Left cardiac atrium (tissue), 4 donors: ENCODE measurements around the gene DCXR. TPM values are rescaled to one million over a fixed set of nuclear protein-coding genes. Genes with fewer than 3 reads are reported as not detected.

ENCODE experiments used
- ATAC-seq, 2 donors: fragments of 200-7000 bp; cut with Tn5 transposase; one replicate each; pipeline ENCODE4 v1.9.1; 2020; ENCODE audit warnings: mild to moderate bottlenecking in 2 of 2, moderate library complexity in 2 of 2
- DNase-seq: peaks from one replicate; pipeline ENCODE4 v3.0.0-alpha.2; 2020
- intact Hi-C, 2 donors: fragments of 100-400 bp; cut with DNase I; formaldehyde crosslinking; loops; one replicate each; pipeline versions ENCODE4 v1.14.1 to v1.15.1; 2022 to 2023
- total RNA-seq, 2 donors: library from RNA; stranded (reverse); fragmentation: NEBNext Ultra II Directional; extraction: Animal tissue kit (Norgen Biotek cat#: 25700); gene quantifications; one replicate each; pipeline ENCODE4 v1.2.1, GENCODE V29; 2021
- donor health status: DM: no; HTN: yes; CAD: no.
- donor health status: DM: no; HTN: yes; CAD: no; lungs with severe emphysema.
- donor health status: DM: yes; HTN: yes; CAD: no.
- donor health status: Dilated cardiomyopathy.

The DCXR gene
- total RNA-seq, 2 donors from 2014 or later, result 132 to 161 TPM

DNA sequence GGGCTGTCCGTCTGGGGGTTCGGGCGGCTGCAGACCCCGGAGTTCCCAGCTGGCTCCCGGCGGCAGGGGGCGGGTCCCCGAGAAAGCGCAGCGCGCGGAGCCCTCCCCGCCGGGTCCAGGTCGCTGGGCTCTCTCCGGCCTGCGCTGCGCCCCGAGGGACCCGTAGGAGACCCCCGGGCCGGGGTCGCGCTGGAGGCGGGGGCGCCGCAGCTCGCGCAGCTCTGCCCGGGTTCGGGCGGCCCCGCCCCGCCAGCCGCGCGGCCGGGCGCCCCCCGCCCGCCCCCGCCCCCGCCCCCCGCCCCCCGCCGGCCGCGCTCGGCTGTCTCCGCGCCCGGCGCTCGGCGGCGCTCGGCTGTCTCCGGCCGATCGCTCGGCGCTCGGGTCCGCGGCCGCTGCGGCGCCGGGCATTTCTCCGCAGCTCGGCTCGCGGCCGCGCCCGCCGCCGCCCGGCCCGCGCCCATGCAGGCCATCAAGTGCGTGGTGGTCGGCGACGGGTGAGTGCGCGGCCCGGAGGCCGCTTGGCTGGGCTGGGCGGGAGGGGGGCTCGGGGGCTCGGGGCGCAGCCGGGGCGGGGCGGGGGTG lies 6.1 kb downstream of the DCXR start, which contains the start of gene RAC3:
TSS of gene RAC3 (plus strand) at position 376 of the 582 bp plus-strand sequence. CDS start at position 460, 84 bp downstream.
- DNase-seq (no peak), ATAC-seq (peak; percentile 1 to 12)
- intact Hi-C loops, result loop anchor here in 1 of 2 donors (2.0 kb wide), 1 partner anchor 123 kb away; no protein-coding TSS in a partner anchor

DNA sequence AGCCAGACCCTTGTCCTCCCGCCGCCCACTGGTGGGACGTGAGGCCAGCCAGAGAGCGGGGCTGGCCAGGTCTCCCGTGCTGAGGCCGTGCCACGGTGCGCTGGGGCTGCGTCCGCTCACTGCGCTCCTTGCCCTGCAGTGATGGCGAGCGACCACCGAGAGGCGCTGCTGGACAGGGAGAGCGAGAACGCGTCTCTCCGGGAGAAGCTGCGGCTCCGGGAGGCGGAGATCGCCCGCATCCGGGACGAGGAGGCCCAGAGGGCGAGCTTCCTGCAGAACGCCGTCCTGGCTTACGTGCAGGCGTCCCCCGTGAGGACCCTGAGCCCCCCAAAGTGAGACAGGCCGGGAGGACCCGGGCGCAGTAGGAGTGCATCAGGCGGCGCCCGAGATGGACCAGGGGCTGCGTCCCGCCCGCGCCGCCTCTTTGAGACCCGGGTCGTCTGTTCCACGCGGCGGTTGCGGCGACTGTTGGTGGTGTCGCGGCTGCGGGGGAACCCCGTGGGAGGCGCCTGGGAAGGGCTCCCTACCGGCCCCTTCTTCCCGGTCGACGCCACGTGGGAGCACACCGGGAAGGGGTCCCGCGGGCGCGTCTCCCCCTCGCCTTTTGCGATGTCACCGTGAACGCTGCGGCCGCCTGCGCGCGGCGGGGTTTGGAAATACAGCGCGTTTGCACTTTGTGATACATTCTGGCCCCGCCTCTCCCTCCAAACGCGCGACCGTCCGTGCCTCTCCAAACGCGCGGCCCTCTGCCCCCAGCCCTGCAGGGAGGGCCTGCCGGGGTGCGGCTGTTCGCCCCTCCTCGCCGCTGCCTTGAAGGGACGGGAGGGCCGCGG lies 6.8 kb downstream of the DCXR start:
- peak; percentile 82 to 86 for ATAC-seq
- intact Hi-C loops, result loop anchor here (1.0 to 2.0 kb wide), 2 partner anchors 124 kb away; no protein-coding TSS in a partner anchor
- DNase-seq, result peak; percentile 87

DNA sequence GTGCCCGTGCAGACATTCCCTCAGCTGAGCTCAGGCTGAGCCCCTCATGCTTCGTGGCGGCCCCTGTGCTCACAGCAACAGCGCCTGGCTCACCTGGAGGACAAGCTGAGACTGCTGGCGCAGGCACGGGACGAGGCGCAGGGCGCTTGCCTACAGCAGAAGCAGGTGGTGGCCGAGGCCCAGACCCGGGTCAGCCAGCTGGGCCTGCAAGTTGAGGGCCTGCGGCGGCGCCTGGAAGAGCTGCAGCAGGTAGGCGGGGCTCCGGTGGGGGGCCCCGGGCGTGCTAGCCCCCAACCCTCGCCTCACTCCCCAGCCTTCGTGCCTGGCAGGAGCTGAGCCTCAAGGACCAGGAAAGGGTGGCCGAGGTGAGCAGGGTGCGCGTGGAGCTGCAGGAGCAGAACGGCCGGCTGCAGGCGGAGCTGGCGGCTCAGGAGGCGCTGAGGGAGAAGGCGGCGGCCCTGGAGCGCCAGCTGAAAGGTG lies 7.5 kb downstream of the DCXR start:
- ATAC-seq (peak; percentile 0 to 1), DNase-seq (no peak)
- intact Hi-C loops, result loop anchor here (1.0 to 2.0 kb wide), 2 partner anchors 124 to 125 kb away; no protein-coding TSS in a partner anchor

- ATAC-seq (no peak), DNase-seq (no peak)
- intact Hi-C loops, result no loop called here
Measured at GRCh38 chr17:82029391-82029790, 8.1 kb downstream of the DCXR start.

DNA sequence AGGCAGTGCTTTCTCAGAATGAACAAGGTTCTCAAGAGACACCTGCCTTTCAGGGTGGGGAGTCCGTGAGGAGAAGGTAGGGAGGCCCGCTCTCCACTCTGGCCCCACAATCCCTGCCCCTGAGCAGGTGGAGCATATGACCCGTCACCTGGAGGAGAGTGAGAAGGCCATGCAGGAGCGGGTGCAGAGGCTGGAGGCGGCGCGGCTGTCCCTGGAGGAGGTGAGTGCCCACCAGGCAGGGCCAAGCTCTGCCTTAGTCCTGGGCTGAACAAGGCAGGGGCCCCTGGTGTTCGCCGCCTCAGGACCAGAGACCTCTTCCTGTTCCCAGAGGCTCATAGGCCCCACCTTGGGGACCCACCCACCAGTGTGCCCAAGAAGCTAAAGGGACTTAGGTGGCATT lies 8.5 kb downstream of the DCXR start:
- no peak for DNase-seq
- intact Hi-C loops, result no loop called here
- no peak for ATAC-seq

DNA sequence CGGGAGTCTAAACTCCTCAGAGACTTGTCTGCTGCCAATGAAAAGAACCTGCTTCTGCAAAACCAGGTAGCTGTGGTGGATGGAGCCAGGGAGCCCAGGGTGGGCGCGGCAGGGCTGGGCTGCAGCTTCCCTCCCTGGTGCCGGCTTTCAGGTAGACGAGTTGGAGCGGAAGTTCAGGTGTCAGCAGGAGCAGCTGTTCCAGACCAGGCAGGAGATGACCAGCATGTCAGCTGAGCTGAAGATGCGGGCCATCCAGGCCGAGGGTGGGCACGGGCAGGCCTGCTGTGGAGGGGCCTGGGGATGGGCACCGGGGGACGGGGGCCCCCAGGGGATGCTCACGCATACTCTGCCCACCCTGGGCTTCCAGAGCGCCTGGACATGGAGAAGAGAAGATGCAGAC lies 9.3 kb downstream of the DCXR start:
- intact Hi-C loops, result no loop called here
- DNase-seq (no peak), ATAC-seq (no peak)

GRCh38 chr17:82025401-82026107 lies 11.9 kb downstream of the DCXR start:
- no peak for ATAC-seq
- intact Hi-C loops, result no loop called here
- no peak for DNase-seq

GRCh38 chr17:82024859-82025258 lies 12.6 kb downstream of the DCXR start:
- DNase-seq (no peak), ATAC-seq (no peak)
- intact Hi-C loops, result loop anchor here in 1 of 2 donors (5.0 kb wide), 1 partner anchor 63 kb away; the partner anchor contains the start of gene NOTUM

- ATAC-seq (peak in 1 of 2 donors; percentile 1), DNase-seq (no peak)
- intact Hi-C loops, result loop anchor here in 1 of 2 donors (5.0 kb wide), 1 partner anchor 61 kb away; the partner anchor contains the start of gene NOTUM
Measured at GRCh38 chr17:82023447-82024241, 13.9 kb downstream of the DCXR start.

DNA sequence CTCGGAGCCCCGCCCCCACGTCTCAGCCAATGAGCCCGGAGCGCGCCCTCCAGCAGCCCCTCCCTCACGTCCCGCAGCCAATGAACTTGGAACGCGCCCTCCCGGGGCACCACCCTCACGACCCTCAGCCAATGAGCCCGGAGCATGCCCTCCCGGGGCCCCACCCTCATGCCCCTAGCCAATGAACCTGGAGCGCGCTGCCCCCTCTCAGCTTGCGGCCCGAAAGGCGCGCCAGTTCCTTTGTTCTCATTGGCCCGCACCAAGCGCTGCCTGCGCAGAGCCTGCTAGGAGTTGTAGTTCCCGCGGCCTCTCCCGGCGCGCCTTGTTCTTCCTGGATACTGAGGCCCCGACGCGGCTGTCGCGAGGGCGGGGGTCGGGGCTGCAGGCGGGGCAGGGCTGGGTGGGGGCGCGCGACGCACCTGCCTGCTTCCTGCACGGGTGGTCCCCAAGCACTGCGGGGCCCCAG lies 14.5 kb downstream of the DCXR start, which contains the start of gene LRRC45:
TSS of gene LRRC45 (plus strand) at position 325 of the 466 bp plus-strand sequence. CDS start 339 bp downstream, outside the sequence.
- intact Hi-C loops, result loop anchor here in 1 of 2 donors (5.0 kb wide), 1 partner anchor 61 kb away; the partner anchor contains the start of gene NOTUM
- peak; percentile 96 to 97 for ATAC-seq
- peak; percentile 100 for DNase-seq

DNA sequence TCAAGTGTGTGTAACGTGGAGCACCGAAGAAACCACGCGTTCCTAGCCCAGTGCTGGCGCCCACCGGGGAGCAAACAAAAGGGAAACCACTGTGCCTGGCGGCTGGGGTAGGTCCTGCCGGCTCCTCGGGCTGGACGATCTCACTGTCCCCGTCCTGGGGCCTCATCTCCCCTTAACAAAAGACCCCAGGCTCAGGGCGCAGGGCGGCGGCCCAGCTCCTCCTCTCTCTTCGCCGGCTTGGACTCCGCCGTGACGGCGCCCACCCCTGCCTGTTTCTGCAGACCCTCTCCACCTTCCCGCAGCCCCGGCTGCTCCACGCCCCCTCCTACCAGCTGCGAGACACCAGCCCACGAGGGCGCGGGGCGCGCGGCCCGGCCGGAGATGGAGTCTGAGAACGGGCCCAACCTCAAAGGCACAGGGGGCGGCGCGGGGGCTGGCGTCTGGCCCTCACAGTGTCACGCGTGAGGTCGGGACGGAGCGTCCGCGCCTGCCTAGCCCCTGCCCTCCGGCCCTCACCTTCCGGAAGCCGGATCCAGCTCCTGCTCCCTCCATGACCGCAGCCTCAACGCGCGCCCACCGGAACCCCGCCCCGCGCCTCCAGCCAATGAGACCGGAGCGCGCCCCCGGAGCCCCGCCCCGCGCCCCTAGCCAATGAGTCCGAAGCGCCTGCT lies 15.1 kb downstream of the DCXR start, which contains the start of gene CENPX:
TSS of gene CENPX (minus strand) at position 569 of the 671 bp plus-strand sequence. CDS start at position 552, 17 bp downstream.
- DNase-seq, result no peak
- intact Hi-C loops, result loop anchor here in 1 of 2 donors (5.0 kb wide), 1 partner anchor 60 kb away; the partner anchor contains the start of gene NOTUM
- no peak for ATAC-seq

DNA sequence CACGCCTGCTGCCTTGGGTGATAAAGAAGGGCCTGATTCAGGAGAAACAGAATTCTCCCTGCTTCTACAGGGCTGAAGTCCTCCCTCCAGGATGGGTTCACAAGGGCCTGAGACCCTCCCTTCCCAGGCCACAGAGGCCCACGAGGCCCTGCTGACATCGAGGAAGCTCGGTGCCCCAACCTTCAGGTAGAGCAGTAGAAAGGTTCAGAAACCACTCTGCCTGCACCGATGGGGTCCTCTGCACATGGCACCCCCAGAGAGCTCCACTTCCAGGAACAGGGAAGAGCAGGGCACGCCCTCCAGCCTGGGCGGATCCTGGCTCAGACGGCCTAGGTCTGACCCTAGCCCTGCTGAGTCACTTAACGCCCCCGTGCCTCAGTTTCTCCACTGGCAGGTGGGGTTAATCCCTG lies 15.6 kb downstream of the DCXR start:
- intact Hi-C loops, result loop anchor here (1.0 to 5.0 kb wide), 2 partner anchors 60 to 63 kb away; partner anchors contain the start of gene NOTUM (in 1 of the 2)
- ATAC-seq (no peak), DNase-seq (no peak)

GRCh38 chr17:82021107-82021899 lies 16.2 kb downstream of the DCXR start:
- no peak for ATAC-seq
- intact Hi-C loops, result loop anchor here (1.0 to 5.0 kb wide), 2 partner anchors 59 to 62 kb away; partner anchors contain the start of gene NOTUM (in 1 of the 2)
- DNase-seq, result peak; percentile 79

DNA sequence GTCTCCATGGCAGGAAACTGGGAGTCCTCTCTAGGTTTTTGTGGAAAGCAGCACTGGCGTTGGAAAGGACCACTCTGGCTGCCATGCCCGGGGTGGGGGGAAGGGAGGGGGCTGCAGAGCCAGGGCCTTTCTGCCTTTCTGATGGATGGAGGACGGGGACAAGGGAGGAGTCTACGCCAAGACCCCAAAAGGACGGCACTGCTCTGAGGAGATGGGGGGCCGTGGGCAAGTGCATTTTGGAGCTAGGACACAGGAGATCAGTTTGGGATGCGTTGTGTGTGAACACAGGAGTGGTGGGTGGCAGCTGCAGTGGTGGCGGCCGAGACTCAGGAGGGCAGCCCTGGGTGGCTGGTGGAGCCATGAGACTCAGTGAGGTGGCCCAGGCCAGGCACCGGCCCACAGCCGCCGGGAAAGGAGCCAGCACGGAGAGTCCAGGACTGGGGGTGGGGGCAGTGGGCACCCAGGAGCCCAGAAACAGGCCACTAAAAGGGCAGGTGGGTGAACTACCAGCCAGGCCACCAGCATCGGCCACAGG lies 16.9 kb downstream of the DCXR start:
- DNase-seq (no peak), ATAC-seq (no peak)
- intact Hi-C loops, result loop anchor here (1.0 to 5.0 kb wide), 2 partner anchors 58 to 61 kb away; partner anchors contain the start of gene NOTUM (in 1 of the 2)

DNA sequence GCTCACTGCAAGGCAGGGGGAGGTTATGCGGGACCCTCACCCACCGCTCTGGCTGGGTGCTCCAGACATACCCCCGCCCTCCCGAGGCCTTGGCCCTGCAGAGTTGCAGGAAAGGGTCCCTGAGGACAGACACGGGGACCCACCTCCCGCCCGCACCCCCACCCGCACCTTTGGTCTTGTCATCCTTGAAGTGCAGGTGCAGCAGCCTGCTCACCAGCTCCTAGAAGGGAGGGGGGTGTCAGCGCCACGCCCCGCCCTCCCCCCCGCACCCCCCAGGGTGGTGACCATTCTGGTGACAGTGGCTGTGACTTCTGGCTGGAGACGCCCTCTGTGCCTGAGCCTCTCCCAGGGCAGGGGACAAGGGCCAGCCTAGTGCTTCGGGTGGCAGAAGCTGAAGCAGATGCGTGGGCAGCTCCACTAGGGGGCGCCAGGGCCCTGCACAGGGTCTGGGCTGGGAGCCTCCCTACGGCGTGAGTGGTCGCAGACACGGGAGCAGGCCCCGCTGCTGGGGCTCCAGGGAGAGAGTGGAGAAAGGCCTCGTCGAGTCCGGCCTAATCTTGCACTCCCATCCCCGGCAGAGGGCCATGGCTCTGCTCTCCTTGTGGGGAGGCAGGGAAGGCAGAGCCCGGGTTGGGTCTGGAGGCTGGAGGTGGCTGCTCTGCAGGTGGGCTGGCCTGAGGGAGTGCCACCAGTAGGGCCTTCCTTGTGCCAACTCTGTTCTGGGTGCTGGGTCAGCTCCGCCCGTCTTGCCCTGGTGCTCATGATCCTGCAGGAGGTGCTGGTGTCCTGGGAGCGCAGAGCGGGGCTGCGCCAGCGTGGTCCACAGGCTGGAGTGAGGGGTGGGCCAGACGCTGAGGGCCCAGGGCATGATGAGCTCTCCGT lies 17.6 kb downstream of the DCXR start:
- ATAC-seq (no peak), DNase-seq (peak; percentile 66)
- intact Hi-C loops, result loop anchor here in 1 of 2 donors (5.0 kb wide), 1 partner anchor 58 kb away; the partner anchor contains the start of gene NOTUM
